HepG2 (cell line): ENCODE results near the gene UBE4A. TPM values are rescaled to one million over a fixed set of nuclear protein-coding genes. Genes with fewer than 3 reads are reported as not detected.

Source experiments
- FOXJ3 ChIP-seq: sonication (generic); formaldehyde crosslinking; IDR thresholded peaks from 2 replicates; pipeline ENCODE4 v1.4.0; 2020; ENCODE audit warnings: missing genetic modification reagents, mild to moderate bottlenecking, borderline replicate concordance
- GMEB2 ChIP-seq: IDR thresholded peaks from 2 replicates; pipeline ENCODE4 v1.6.1; 2016; ENCODE audit warnings: missing biosample characterization, missing genetic modification reagents, low read depth
- HDAC6 ChIP-seq: fragments of 200-600 bp; sonication (generic); IDR thresholded peaks from 2 replicates; pipeline ENCODE4 v1.7.0; 2017; ENCODE audit warnings: mild to moderate bottlenecking, antibody characterized with exemption, low read length, low read depth
- KLF11 ChIP-seq: IDR thresholded peaks from 2 replicates; pipeline ENCODE4 v1.6.1; 2016; ENCODE audit warnings: missing compliant biosample characterization
- MTF2 ChIP-seq: sonication (generic); formaldehyde crosslinking; IDR thresholded peaks from 2 replicates; pipeline ENCODE4 v1.5.0; 2020; ENCODE audit warnings: missing genetic modification reagents, borderline replicate concordance
- NFE2L1 ChIP-seq: sonication (generic); formaldehyde crosslinking; IDR thresholded peaks from 2 replicates; pipeline ENCODE4 v1.4.0; 2020; ENCODE audit warnings: missing genetic modification reagents, mild to moderate bottlenecking, borderline replicate concordance
- NFYB ChIP-seq: sonication (generic); formaldehyde crosslinking; IDR thresholded peaks from 2 replicates; pipeline ENCODE4 v1.4.0; 2020; ENCODE audit warnings: missing genetic modification reagents
- NR2C2 ChIP-seq: sonication (generic); formaldehyde crosslinking; IDR thresholded peaks from 2 replicates; pipeline ENCODE4 v1.4.0; 2020; ENCODE audit warnings: missing genetic modification reagents, mild to moderate bottlenecking, moderate library complexity, borderline replicate concordance
- RFX3 ChIP-seq: IDR thresholded peaks from 2 replicates; pipeline ENCODE4 v1.6.1; 2016; ENCODE audit warnings: missing biosample characterization, missing genetic modification reagents
- SNAPC4 ChIP-seq: sonication (generic); formaldehyde crosslinking; IDR thresholded peaks from 2 replicates; pipeline ENCODE4 v1.4.0; 2020; ENCODE audit warnings: mild to moderate bottlenecking, missing genetic modification reagents
- SSRP1 ChIP-seq: IDR thresholded peaks from 2 replicates; pipeline ENCODE4 v1.6.1; 2016; ENCODE audit warnings: control low read depth
- STAT5B ChIP-seq: sonication (generic); formaldehyde crosslinking; IDR thresholded peaks from 2 replicates; pipeline ENCODE4 v1.4.0; 2020; ENCODE audit warnings: missing genetic modification reagents
- ZNF142 ChIP-seq: sonication (generic); formaldehyde crosslinking; IDR thresholded peaks from 2 replicates; pipeline ENCODE4 v1.4.0; 2020; ENCODE audit warnings: missing genetic modification reagents
- ZNF674 ChIP-seq: sonication (generic); formaldehyde crosslinking; IDR thresholded peaks from 2 replicates; pipeline ENCODE4 v1.5.0; 2020; ENCODE audit warnings: low read depth, mild to moderate bottlenecking, missing genetic modification reagents
- ZNF83 ChIP-seq: sonication (generic); formaldehyde crosslinking; IDR thresholded peaks from 2 replicates; pipeline ENCODE4 v1.4.0; 2020; ENCODE audit warnings: missing genetic modification reagents, mild to moderate bottlenecking, borderline replicate concordance
- polyA plus RNA-seq, 8 experiments: library from polyadenylated mRNA; depleted of rRNA in 3 of 8; stranded (reverse) in 7 of 8; unstranded in 1 of 8; fragments of >200 nt; fragmentation: Illumina TruSeq in 4 of 8; extraction: Trizol in 4 of 8; gene quantifications; 2 replicates each; pipeline versions ENCODE4 v1.2.1 to v1.2.3, GENCODE V29; 2011 to 2016; ENCODE audit warnings: low read depth in 4 of 8, missing spikeins in 1 of 8, mixed read lengths in 1 of 8; ENCODE audit not compliant: insufficient read depth in 1 of 8
- total RNA-seq, 5 experiments: library from RNA; depleted of rRNA; stranded (reverse); fragments of >200 nt; fragmentation: Illumina TruSeq; extraction: Trizol; gene quantifications; 2 replicates each; pipeline ENCODE4 v1.2.3, GENCODE V29; 2016; ENCODE audit warnings: low read depth in 1 of 5
- TF ChIP-seq, protein P1 (sequence below): sonication (generic); formaldehyde crosslinking; IDR thresholded peaks from 2 replicates; pipeline ENCODE4 v1.5.0; 2020; ENCODE audit warnings: missing genetic modification reagents

UBE4A gene
- total and polyA plus RNA-seq, 2 of the 13 experiments (the other 11 are each of a cell fraction or from before 2014, with no cell fraction given): 15.1 to 32.7 TPM

DNA sequence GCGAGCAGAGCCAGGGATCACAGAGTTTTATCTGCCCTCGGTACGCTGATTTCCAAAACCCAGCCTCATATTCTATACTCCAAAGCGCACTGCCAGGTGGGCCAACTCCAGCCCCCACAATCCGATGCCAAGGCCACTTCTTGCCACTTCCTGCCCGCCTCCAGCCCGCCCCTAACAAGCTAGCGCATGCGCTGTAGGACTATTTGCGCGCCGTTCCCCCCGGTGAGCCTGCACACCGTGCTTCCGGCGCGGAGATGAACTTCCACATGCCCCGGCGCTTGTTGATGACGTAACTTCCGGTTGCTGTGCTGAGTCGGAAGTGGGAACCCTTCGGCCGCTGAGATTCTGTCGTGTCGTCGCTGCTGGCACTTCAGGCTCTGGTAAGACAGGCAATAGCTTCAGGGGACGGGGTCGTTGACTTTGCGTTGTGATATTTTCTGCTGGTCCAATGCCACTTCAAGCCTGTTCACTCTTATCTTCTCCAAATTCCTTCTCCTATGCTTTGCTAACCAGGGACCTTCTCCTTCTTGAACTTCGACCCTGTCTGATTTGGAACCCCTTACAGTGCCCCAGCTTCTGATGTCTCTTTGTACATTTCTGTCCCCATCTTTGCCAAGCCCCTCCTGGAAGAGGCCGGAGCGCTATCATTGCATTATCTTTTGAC is at the start of gene UBE4A (continued):
- TF ChIP-seq ZNF142 (no peak; the same call in 1 of the 2 replicates), KLF11 (CRISPR knock-in tag) (no peak; the same call in 1 of the 2 replicates), GMEB2 (no peak), SSRP1 (no peak), NR2C2 (peak; percentile 98), ZNF83 (no peak), HDAC6 (no peak), MTF2 (CRISPR knock-in tag) (no peak), STAT5B (0 out of 2 replicates have a peak, but pooled peaks have one; percentile 30), SNAPC4 (CRISPR knock-in tag) (no peak), FOXJ3 (no peak), NFYB (CRISPR knock-in tag) (no peak; the same call in 1 of the 2 replicates), ZNF674 (no peak), RFX3 (CRISPR knock-in tag) (no peak), NFE2L1 (CRISPR knock-in tag) (0 out of 2 replicates have a peak, but pooled peaks have one; percentile 51)
- TF ChIP-seq, protein P1, sequence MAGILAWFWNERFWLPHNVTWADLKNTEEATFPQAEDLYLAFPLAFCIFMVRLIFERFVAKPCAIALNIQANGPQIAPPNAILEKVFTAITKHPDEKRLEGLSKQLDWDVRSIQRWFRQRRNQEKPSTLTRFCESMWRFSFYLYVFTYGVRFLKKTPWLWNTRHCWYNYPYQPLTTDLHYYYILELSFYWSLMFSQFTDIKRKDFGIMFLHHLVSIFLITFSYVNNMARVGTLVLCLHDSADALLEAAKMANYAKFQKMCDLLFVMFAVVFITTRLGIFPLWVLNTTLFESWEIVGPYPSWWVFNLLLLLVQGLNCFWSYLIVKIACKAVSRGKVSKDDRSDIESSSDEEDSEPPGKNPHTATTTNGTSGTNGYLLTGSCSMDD (CRISPR knock-in tag): no peak
